Measurements from ENCODE around the gene MAF. TPM values are rescaled to one million over a fixed set of nuclear protein-coding genes. Genes with fewer than 3 reads are reported as not detected.

MAF gene
- polyA plus RNA-seq, 3 donors: 0.03 to 0.92 TPM; not detected in 1

DNA sequence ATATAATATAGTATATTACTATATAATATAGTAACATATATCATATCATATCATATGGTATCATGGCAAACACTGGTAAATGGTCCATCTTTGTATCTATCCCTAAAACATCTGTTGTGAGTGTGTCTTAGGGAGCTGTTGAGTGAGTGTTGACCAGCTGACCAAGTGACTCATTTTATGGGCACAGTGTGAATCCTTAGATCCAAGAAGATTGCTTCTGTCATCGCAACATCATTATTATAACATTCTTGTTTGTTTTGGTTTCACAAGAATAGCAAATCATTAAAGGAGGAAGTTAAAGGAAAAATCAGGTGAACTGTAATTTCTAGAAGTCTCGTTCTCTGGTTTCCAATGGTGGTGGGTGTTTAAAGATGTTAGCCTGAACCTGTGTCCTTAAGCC is 11.7 kb upstream of the MAF start:
- no peaks in the 10 kb centered on the region for H3K4me1 Mint-ChIP-seq
- H4K20me1 ChIP-seq (ENCODE audit: insufficient read depth, low read length): no peaks in the 10 kb centered on the region
- no peak overlapping the region for H3K4me3 ChIP-seq (replicated peaks in 1 of 3; ENCODE audit: low read depth in 2 of 3, low read length in 3 of 3)
- no peaks in the 10 kb centered on the region for H3K27me3 ChIP-seq (ENCODE audit: control insufficient read depth in 2 of 2, insufficient read depth in 2 of 2, low read length in 2 of 2)
- no peak overlapping the region for H3K4me2 ChIP-seq (replicated peaks; ENCODE audit: extremely low read depth, low read length, poor library complexity, severe bottlenecking)
- H3K36me3 Mint-ChIP-seq: no peaks in the 10 kb centered on the region
- no peak overlapping the region for H3K4me3 Mint-ChIP-seq
- no peak overlapping the region for H3K9ac ChIP-seq (ENCODE audit: insufficient read depth, low read length, poor library complexity, severe bottlenecking)
- 100% methylated on average over 1 of the region's 2 CpGs for WGBS (ENCODE audit: insufficient coverage)
- no peaks in the 10 kb centered on the region for H3K9me3 Mint-ChIP-seq
- H3K27me3 Mint-ChIP-seq (ENCODE audit: low read depth in 3 of 3): peaks cover 5 to 8% (median 6%) of the 10 kb centered on the region in 3 donors
- H3K36me3 ChIP-seq (replicated peaks in 1 of 2; ENCODE audit: control insufficient read depth in 1 of 2, insufficient read depth in 2 of 2, low read length in 2 of 2): no peaks in the 10 kb centered on the region
- no peak overlapping the region for H3K27ac Mint-ChIP-seq
- intact Hi-C loops (cut with micrococcal nuclease): no loop called here
- DNase-seq: no peak
- no peaks in the 10 kb centered on the region for H3K4me1 ChIP-seq (ENCODE audit: control insufficient read depth in 1 of 2, insufficient read depth in 2 of 2, low read length in 2 of 2)
- TF ChIP-seq, protein P1, sequence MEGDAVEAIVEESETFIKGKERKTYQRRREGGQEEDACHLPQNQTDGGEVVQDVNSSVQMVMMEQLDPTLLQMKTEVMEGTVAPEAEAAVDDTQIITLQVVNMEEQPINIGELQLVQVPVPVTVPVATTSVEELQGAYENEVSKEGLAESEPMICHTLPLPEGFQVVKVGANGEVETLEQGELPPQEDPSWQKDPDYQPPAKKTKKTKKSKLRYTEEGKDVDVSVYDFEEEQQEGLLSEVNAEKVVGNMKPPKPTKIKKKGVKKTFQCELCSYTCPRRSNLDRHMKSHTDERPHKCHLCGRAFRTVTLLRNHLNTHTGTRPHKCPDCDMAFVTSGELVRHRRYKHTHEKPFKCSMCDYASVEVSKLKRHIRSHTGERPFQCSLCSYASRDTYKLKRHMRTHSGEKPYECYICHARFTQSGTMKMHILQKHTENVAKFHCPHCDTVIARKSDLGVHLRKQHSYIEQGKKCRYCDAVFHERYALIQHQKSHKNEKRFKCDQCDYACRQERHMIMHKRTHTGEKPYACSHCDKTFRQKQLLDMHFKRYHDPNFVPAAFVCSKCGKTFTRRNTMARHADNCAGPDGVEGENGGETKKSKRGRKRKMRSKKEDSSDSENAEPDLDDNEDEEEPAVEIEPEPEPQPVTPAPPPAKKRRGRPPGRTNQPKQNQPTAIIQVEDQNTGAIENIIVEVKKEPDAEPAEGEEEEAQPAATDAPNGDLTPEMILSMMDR (IDR thresholded peaks at IDR 0.05): no peak
- no peaks in the 10 kb centered on the region for H3K9me3 ChIP-seq (replicated peaks in 1 of 2; ENCODE audit: control insufficient read depth in 1 of 2, insufficient read depth in 1 of 2, low read length in 2 of 2)
- no peak overlapping the region for H3K27ac ChIP-seq (ENCODE audit: low read depth in 1 of 2, low read length in 2 of 2)
- no peak overlapping the region for H2AFZ ChIP-seq (ENCODE audit: insufficient read depth, low read depth, low read length, poor library complexity, severe bottlenecking)
- H3K79me2 ChIP-seq (ENCODE audit: insufficient read depth, low read length): no peaks in the 10 kb centered on the region

DNA sequence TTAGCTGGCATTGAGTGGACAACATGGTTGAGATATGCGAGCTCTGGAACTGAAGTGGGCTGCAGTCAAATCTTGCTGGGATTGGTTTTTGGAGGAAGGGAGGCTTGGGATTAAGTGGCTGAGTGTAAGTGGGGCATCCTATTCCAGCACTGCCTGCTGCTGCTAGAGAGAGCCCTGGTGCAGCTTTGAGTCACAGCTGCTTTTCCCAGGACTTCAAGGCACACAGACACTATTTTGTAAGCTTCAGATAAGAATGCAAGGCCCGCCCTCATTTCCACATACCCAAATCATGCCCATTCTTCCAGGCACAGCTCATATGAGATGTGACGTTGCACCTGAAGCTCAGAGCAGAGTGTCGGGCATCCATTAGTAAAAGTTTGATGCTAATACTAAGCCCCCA is 10.2 kb upstream of the MAF start:
- Mint-ChIP-seq H3K36me3 (no peaks in the 10 kb centered on the region), H3K4me3 (no peak overlapping the region), H3K27me3 (ENCODE audit: low read depth in 3 of 3) (peaks cover 3 to 10% (median 6%) of the 10 kb centered on the region in 3 donors), H3K9me3 (no peaks in the 10 kb centered on the region), H3K4me1 (peaks cover 3% of the 10 kb centered on the region), H3K27ac (no peak overlapping the region)
- Histone ChIP-seq H3K36me3 (replicated peaks in 1 of 2; ENCODE audit: control insufficient read depth in 1 of 2, insufficient read depth in 2 of 2, low read length in 2 of 2) (no peaks in the 10 kb centered on the region), H3K79me2 (ENCODE audit: insufficient read depth, low read length) (no peaks in the 10 kb centered on the region), H3K4me3 (replicated peaks in 1 of 3; ENCODE audit: low read depth in 2 of 3, low read length in 3 of 3) (no peak overlapping the region), H3K9ac (ENCODE audit: insufficient read depth, low read length, poor library complexity, severe bottlenecking) (no peak overlapping the region), H3K9me3 (replicated peaks in 1 of 2; ENCODE audit: control insufficient read depth in 1 of 2, insufficient read depth in 1 of 2, low read length in 2 of 2) (no peaks in the 10 kb centered on the region), H3K4me1 (ENCODE audit: control insufficient read depth in 1 of 2, insufficient read depth in 2 of 2, low read length in 2 of 2) (no peaks in the 10 kb centered on the region), H3K27me3 (ENCODE audit: control insufficient read depth in 2 of 2, insufficient read depth in 2 of 2, low read length in 2 of 2) (no peaks in the 10 kb centered on the region), H3K27ac (ENCODE audit: low read depth in 1 of 2, low read length in 2 of 2) (no peak overlapping the region), H3K4me2 (replicated peaks; ENCODE audit: extremely low read depth, low read length, poor library complexity, severe bottlenecking) (no peak overlapping the region), H2AFZ (ENCODE audit: insufficient read depth, low read depth, low read length, poor library complexity, severe bottlenecking) (no peak overlapping the region), H4K20me1 (ENCODE audit: insufficient read depth, low read length) (no peaks in the 10 kb centered on the region)
- intact Hi-C loops (cut with micrococcal nuclease): no loop called here
- TF ChIP-seq, protein P1 (IDR thresholded peaks at IDR 0.05): no peak
- no peak for DNase-seq
- 88% methylated on average over 1 of the region's 4 CpGs for WGBS (ENCODE audit: insufficient coverage)
